HG03045 (cell line): ENCODE data around the gene LINGO1.

Experiments used
- ATAC-seq: cut with Tn5 transposase; IDR thresholded peaks from one replicate; pipeline ENCODE4 v1.9.1; 2021; ENCODE audit warnings: mild to moderate bottlenecking, moderate library complexity; ENCODE audit not compliant: unreplicated experiment

LINGO1 gene

DNA sequence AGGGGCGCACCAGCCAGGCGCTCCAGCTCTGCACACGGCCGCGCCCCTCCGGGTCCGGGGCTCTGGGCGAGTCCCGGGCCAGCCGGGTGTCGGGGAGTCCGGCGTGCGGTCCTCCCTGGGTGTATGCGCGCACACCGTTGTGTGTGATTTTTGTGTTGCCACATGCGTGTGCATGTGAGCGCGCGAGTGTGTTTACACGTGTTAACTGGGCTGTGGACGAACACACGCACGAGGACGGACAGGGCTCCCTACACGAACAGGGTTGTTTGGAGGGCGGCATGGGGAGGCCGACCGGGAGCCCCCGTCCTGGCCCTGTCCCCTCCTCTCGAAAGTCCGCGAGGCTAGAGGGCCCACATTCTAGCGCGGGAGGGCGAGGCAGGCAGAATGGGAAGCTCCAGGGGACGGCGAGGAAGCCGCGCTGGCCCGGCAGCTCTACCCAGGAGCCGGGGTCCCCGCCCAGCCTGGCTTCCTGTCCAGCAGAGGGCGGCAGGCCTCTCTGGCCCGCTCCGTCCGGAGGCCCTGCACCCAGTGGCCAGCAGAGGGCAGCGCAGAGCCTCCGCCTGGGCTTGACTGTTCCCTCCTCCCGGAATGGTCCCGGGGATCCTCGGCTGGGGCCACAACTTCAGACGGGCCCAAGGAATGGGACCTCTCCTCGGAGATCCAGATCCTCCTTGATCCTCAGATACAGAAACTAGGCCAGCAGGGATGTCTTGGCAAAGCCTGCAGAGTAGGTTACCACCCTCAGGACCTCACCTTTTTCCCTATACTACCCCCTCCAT lies 611 bp upstream of the LINGO1 start:
- no peak for ATAC-seq

GRCh38 chr15:77631745-77632533 lies 773 bp downstream of the LINGO1 start:
- no peak for ATAC-seq

- no peak for ATAC-seq
These were observed 1.6 kb downstream of the LINGO1 start for GRCh38 chr15:77630956-77631744.

- ATAC-seq, result no peak
These were observed 2.7 kb downstream of the LINGO1 start for GRCh38 chr15:77630056-77630455.

GRCh38 chr15:77629070-77630030 lies 3.4 kb downstream of the LINGO1 start:
- no peak for ATAC-seq

- no peak for ATAC-seq
These were observed 4.7 kb downstream of the LINGO1 start for GRCh38 chr15:77628010-77628409.

DNA sequence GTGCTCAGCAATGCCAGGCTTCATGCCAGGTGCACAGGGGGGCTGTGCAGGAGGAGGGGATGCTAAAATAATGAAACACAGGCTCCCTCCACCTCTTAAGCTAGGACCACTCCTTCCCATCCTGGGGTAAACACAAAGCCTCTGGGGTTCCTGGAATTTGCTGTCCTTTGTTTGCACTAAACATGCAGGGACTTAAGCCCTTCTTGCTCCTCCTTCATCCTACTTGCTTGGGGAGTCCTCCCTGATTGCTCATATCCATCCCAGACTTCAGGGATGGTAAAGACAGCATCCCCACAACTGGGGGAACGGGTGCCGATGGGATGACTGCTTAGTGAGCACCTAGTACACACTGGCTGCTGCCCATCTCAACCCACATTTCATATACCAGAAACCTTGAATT lies 5.1 kb downstream of the LINGO1 start:
- ATAC-seq, result no peak

- no peak for ATAC-seq
These were observed 5.6 kb downstream of the LINGO1 start for GRCh38 chr15:77627067-77627466.

DNA sequence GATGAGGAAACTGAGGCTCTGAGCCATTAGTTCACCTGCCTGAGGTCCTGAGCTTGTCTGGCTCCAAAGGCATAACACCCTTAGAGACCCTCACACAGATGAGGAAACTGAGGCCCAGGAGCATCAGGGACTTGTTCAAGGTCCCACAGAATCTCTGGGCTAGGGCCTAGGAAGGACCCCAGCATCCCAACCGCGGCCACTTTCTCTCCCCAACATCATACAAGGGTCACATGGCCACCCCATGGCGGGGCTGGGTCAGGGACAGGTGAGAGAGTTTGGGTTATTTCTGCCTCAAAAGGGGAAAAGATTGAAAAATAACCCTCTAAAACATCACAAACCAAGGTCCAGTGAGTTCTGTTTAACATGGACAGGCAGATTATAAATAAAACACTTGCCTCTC lies 6.7 kb downstream of the LINGO1 start:
- no peak for ATAC-seq

DNA sequence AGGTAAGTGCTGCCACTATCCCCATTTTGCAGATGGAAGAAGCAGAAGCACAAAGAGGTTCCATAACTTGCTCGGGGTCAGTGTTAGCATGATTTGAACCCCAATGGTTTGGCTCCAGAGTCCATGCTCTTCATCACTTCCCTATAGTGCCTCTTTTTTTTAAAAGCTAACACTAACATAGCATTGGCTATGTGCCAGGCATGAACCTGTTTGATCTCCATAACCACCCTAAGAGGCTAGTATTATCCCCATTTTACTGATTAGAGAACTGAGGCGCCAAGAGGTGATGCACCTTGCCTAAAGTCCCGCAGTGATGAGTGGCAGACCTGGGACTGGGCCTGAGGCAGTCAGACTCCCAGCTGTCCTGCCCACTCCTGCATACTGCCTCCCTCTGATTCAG lies 7.3 kb downstream of the LINGO1 start:
- no peak for ATAC-seq

GRCh38 chr15:77624868-77625267 lies 7.8 kb downstream of the LINGO1 start:
- no peak for ATAC-seq

- no peak for ATAC-seq
These were observed 8.8 kb downstream of the LINGO1 start for GRCh38 chr15:77623755-77624524.

DNA sequence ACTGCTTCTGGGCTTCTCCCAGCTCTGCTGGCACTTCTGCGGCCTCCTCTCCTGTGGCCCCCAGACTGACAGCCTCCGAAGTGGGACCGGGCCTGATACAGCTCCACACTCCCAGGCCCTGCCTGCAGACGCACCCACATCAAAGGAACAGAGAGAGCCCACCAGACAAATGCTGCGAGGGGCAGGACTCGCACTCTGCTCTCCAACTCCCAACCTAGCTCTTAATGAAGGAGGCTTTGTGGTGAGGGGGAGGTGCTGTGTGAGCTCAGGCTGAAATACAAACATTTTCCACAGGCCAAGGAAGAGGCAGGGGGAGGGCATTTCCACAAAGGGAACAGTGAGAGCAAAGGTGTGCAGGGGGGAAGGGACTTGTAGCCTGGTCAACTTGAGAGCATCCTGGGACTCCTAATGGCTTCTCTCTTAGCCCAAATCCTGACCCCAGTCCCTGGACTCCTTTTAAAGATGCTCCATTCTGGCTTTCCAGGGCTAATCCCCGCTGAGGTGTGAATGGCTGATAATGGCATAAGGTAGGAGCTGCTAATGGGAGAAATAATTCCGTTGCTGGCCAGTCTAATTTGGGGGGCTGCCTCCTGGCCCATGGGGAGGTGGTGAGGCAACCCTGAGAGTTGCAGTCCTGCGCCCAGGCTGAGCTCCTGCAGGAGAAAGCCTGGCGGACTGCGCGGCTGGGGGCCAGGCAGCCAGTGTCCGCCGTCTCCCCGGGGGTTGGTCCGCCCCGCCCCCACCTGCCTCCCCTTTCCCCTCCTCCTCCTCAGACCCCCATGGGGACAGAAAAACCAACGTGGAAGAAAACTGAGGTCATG lies 9.6 kb downstream of the LINGO1 start:
- ATAC-seq, result no peak

GRCh38 chr15:77622209-77622933 lies 10.3 kb downstream of the LINGO1 start:
- no peak for ATAC-seq

- ATAC-seq, result no peak
These were observed 10.9 kb downstream of the LINGO1 start for GRCh38 chr15:77621847-77622208.

DNA sequence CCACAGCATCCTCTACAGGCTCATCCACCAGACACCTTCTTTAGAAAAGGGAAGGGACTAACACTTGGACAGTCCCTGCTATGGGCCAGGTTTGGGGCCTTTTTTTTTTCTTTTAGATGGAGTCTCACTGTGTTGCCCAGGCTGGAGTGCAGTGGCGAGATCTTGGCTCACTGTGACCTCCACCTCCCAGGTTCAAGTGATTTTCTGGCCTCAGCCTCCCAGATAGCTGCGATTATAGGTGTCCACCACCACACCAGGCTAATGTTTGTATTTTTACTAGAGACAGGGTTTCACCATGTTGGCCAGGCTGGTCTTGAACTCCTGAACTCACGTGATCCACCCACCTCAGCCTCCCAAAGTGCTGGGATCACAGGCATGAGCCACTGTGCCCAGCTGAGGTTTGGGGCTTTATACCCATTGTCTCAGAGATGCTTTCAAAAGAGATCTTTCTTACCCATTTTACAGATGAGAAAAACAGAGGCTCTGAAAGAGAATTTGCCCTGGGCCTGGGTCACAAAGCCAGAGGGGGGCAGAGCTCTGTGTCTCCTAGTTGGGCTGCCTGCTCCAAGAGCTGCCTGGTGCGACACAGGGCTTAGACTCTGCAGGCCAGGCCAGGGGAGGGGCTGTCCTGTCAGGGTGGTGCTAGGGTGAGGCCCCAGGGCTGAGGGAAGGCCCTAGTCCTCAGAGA lies 11.6 kb downstream of the LINGO1 start:
- ATAC-seq, result no peak

- no peak for ATAC-seq
These were observed 12.4 kb downstream of the LINGO1 start for GRCh38 chr15:77620297-77620696.

DNA sequence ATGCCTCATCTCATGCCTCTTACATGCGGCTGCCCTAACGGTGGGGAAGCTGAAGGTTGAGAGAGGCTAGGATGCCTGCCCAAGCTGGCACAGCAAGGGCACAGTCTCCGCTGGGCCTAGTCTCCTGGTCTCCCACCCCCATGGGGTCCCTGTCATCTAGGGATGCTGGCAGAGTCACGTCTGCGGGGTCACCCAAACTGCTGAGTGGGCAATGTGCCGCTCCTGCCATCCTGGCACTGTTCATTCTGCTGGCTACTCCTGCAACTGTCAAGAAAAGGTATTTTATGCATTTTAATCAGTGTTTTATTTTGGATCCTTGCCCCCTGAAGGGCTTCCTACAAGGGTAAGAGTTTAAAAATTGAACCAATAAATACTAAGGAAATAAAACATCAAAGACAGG lies 12.8 kb downstream of the LINGO1 start:
- ATAC-seq, result no peak
